ENCODE results near the gene CTIF.
A peak's percentile ranks its signal among the peaks of the same experiment; 100 is the strongest.
"Not testable (repeated sequence)": the region's sequence is repeated elsewhere in the genome, so short reads cannot be mapped to it uniquely, and the experiment has no call there.

CTIF gene

GRCh38 chr18:48538531-48539405 lies at the start of gene CTIF:
CTIF (plus strand) TSS chr18:48539031; CDS start chr18:48619566, 80,535 bp downstream.
- peak; percentile 98 for DNase-seq

GRCh38 chr18:48490641-48491293 lies 48.1 kb upstream of the CTIF start:
- peak; percentile 24 for DNase-seq

- no peak for DNase-seq
Observed at GRCh38 chr18:48492880-48493279, 46.0 kb upstream of the CTIF start.

- no peak for DNase-seq
Observed at GRCh38 chr18:48493434-48494230, 45.2 kb upstream of the CTIF start.

GRCh38 chr18:48497863-48498262 lies 41.0 kb upstream of the CTIF start:
- no peak for DNase-seq

GRCh38 chr18:48500517-48500916 lies 38.3 kb upstream of the CTIF start:
- no peak for DNase-seq

GRCh38 chr18:48502906-48503305 lies 35.9 kb upstream of the CTIF start:
- no peak for DNase-seq

- DNase-seq, result no peak
Observed at GRCh38 chr18:48504819-48505218, 34.0 kb upstream of the CTIF start.

- DNase-seq, result not testable (repeated sequence)
Observed at GRCh38 chr18:48506983-48507568, 31.8 kb upstream of the CTIF start.

- not testable (repeated sequence) for DNase-seq
Observed at GRCh38 chr18:48512498-48512897, 26.3 kb upstream of the CTIF start.

- no peak for DNase-seq
Observed at GRCh38 chr18:48514786-48515185, 24.0 kb upstream of the CTIF start.

- no peak for DNase-seq
Observed at GRCh38 chr18:48517048-48517447, 21.8 kb upstream of the CTIF start.

- no peak for DNase-seq
Observed at GRCh38 chr18:48519431-48520100, 19.3 kb upstream of the CTIF start.

- DNase-seq, result no peak
Observed at GRCh38 chr18:48521723-48522122, 17.1 kb upstream of the CTIF start.

- DNase-seq, result no peak
Observed at GRCh38 chr18:48525671-48526070, 13.2 kb upstream of the CTIF start.

- no peak for DNase-seq
Observed at GRCh38 chr18:48527461-48527860, 11.4 kb upstream of the CTIF start.

- DNase-seq, result no peak
Observed at GRCh38 chr18:48528861-48529260, 10.0 kb upstream of the CTIF start.

GRCh38 chr18:48529796-48530195 lies 9.0 kb upstream of the CTIF start:
- peak; percentile 94 for DNase-seq

- DNase-seq, result no peak
Observed at GRCh38 chr18:48530399-48531081, 8.3 kb upstream of the CTIF start.

GRCh38 chr18:48531082-48531403 lies 7.8 kb upstream of the CTIF start:
- DNase-seq, result no peak

GRCh38 chr18:48531908-48532307 lies 6.9 kb upstream of the CTIF start:
- DNase-seq, result no peak

All from EL (cell line).